SIG-M5 (cell line): Measurements from ENCODE around the gene IL23A.

Experiments
- DNase-seq: peaks from one replicate; lab custom pipeline; 2025; lab: John Stamatoyannopoulos, UW

Gene IL23A

GRCh38 chr12:56361487-56362129 is 22.9 kb downstream of the IL23A start:
- DNase-seq: no peak

GRCh38 chr12:56362130-56363059 is 23.7 kb downstream of the IL23A start, which contains the start of gene APOF:
Gene APOF, minus strand, starts transcription at chr12:56362857. Its CDS starts 112 bp downstream, at chr12:56362745.
- DNase-seq: no peak

GRCh38 chr12:56366948-56367347 is 28.3 kb downstream of the IL23A start:
- DNase-seq: no peak

GRCh38 chr12:56373515-56373914 is 34.8 kb downstream of the IL23A start:
- DNase-seq: no peak

GRCh38 chr12:56374726-56375597 is 36.3 kb downstream of the IL23A start:
- DNase-seq: no peak

- DNase-seq: no peak
Observed at GRCh38 chr12:56375598-56376434, 37.1 kb downstream of the IL23A start.

- DNase-seq: no peak
Observed at GRCh38 chr12:56377310-56377988, 38.8 kb downstream of the IL23A start.

GRCh38 chr12:56377989-56378316 is 39.3 kb downstream of the IL23A start:
- no peak for DNase-seq

GRCh38 chr12:56382611-56383010 is 43.9 kb downstream of the IL23A start:
- no peak for DNase-seq

GRCh38 chr12:56385873-56386272 is 47.2 kb downstream of the IL23A start:
- DNase-seq: no peak

- DNase-seq: no peak
Observed at GRCh38 chr12:56387152-56387736, 48.6 kb downstream of the IL23A start.

GRCh38 chr12:56389412-56389811 is 50.7 kb downstream of the IL23A start:
- no peak for DNase-seq
